GM13976 (cell line): Measurements from ENCODE around the gene RAET1E.

Experiments
- DNase-seq: peaks from one replicate; pipeline ENCODE4 v3.0.0; 2012; ENCODE audit warnings: low spot score
- CTCF ChIP-seq: IDR thresholded peaks from 2 replicates; pipeline ENCODE4 v1.5.1; 2012; ENCODE audit warnings: borderline replicate concordance, mild to moderate bottlenecking; ENCODE audit not compliant: insufficient read depth; ENCODE audit errors: extremely low read depth, missing control alignments, control extremely low read depth
- in situ Hi-C: fragments of 300-500 bp; cut with MboI; formaldehyde crosslinking; loops from one replicate; pipeline ENCODE4 v1.12.0; 2022; ENCODE audit warnings: low sequenced_read_pairs, mixed read lengths, inconsistent platforms; ENCODE audit not compliant: unreplicated experiment

The RAET1E gene

GRCh38 chr6:149907317-149907716 is 9.4 kb upstream of the RAET1E start:
- TF ChIP-seq CTCF: no peak
- in situ Hi-C loops: no loop called here

GRCh38 chr6:149906405-149906804 is 8.5 kb upstream of the RAET1E start:
- no peak for DNase-seq
- no peak for TF ChIP-seq CTCF
- in situ Hi-C loops: no loop called here

More at GRCh38 chr6:149907317-149907716, 9.4 kb upstream of the RAET1E start:
- DNase-seq: no peak

GRCh38 chr6:149905911-149906371 is 8.0 kb upstream of the RAET1E start:
- no peak for TF ChIP-seq CTCF
- no peak for DNase-seq

GRCh38 chr6:149905371-149905910 is 7.5 kb upstream of the RAET1E start:
- no peak for TF ChIP-seq CTCF
- in situ Hi-C loops: no loop called here

More at GRCh38 chr6:149905911-149906371, 8.0 kb upstream of the RAET1E start:
- in situ Hi-C loops: no loop called here

GRCh38 chr6:149904661-149905370 is 6.9 kb upstream of the RAET1E start:
- no peak for TF ChIP-seq CTCF
- in situ Hi-C loops: no loop called here
- DNase-seq: no peak

More at GRCh38 chr6:149905371-149905910, 7.5 kb upstream of the RAET1E start:
- no peak for DNase-seq

GRCh38 chr6:149903938-149904611 is 6.2 kb upstream of the RAET1E start:
- in situ Hi-C loops: no loop called here
- no peak for TF ChIP-seq CTCF
- no peak for DNase-seq
